ENCODE measurements around the gene BCL2.

DNA sequence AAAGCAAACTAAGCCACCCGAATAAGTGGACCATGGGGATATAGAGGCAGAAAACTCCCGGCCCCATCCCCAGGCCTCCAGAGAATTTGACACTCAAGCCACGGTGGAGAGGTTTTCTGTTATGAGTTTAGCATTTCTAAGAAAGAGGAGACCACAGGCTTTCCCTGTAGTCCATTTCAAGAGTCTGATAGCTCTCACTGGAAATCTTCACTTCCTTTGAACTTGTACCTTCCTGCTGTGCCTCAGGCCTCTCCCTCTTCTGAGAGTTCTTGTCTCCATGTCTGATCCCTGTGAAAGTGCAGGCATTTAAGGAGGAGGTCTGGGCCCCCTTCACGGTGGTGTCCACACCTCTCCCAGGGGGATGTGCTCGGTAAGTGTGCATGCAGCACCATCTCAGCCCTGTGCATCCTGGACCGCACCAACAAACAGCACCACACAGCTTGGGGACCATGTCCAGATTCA lies 113.7 kb downstream of the BCL2 start:
- TF ChIP-seq ZNF232 (CRISPR knock-in tag; IDR thresholded peaks at IDR 0.05) (no peak), CTCF (IDR thresholded peaks at IDR 0.05) (no peak), ZBTB21 (CRISPR knock-in tag; IDR thresholded peaks at IDR 0.05; ENCODE audit: borderline replicate concordance) (no peak), NR2C2 (CRISPR knock-in tag; IDR thresholded peaks at IDR 0.05) (no peak), ZNF121 (CRISPR knock-in tag; IDR thresholded peaks at IDR 0.05) (no peak), ZNF416 (CRISPR knock-in tag; IDR thresholded peaks at IDR 0.05) (no peak), SMAD4 (CRISPR knock-in tag; IDR thresholded peaks at IDR 0.05) (no peak), ELF4 (CRISPR knock-in tag; IDR thresholded peaks at IDR 0.05; ENCODE audit: low read depth) (no peak), NFYB (CRISPR knock-in tag; conservative IDR thresholded peaks at IDR 0.05; ENCODE audit: low read depth) (no peak)
- TF ChIP-seq, protein P1, sequence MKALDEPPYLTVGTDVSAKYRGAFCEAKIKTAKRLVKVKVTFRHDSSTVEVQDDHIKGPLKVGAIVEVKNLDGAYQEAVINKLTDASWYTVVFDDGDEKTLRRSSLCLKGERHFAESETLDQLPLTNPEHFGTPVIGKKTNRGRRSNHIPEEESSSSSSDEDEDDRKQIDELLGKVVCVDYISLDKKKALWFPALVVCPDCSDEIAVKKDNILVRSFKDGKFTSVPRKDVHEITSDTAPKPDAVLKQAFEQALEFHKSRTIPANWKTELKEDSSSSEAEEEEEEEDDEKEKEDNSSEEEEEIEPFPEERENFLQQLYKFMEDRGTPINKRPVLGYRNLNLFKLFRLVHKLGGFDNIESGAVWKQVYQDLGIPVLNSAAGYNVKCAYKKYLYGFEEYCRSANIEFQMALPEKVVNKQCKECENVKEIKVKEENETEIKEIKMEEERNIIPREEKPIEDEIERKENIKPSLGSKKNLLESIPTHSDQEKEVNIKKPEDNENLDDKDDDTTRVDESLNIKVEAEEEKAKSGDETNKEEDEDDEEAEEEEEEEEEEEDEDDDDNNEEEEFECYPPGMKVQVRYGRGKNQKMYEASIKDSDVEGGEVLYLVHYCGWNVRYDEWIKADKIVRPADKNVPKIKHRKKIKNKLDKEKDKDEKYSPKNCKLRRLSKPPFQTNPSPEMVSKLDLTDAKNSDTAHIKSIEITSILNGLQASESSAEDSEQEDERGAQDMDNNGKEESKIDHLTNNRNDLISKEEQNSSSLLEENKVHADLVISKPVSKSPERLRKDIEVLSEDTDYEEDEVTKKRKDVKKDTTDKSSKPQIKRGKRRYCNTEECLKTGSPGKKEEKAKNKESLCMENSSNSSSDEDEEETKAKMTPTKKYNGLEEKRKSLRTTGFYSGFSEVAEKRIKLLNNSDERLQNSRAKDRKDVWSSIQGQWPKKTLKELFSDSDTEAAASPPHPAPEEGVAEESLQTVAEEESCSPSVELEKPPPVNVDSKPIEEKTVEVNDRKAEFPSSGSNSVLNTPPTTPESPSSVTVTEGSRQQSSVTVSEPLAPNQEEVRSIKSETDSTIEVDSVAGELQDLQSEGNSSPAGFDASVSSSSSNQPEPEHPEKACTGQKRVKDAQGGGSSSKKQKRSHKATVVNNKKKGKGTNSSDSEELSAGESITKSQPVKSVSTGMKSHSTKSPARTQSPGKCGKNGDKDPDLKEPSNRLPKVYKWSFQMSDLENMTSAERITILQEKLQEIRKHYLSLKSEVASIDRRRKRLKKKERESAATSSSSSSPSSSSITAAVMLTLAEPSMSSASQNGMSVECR (CRISPR knock-in tag; IDR thresholded peaks at IDR 0.05; ENCODE audit: borderline replicate concordance), result no peak
- TF ChIP-seq, protein P2, sequence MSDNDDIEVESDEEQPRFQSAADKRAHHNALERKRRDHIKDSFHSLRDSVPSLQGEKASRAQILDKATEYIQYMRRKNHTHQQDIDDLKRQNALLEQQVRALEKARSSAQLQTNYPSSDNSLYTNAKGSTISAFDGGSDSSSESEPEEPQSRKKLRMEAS (CRISPR knock-in tag; IDR thresholded peaks at IDR 0.05), result no peak
- TF ChIP-seq, protein P3, sequence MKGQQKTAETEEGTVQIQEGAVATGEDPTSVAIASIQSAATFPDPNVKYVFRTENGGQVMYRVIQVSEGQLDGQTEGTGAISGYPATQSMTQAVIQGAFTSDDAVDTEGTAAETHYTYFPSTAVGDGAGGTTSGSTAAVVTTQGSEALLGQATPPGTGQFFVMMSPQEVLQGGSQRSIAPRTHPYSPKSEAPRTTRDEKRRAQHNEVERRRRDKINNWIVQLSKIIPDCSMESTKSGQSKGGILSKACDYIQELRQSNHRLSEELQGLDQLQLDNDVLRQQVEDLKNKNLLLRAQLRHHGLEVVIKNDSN (CRISPR knock-in tag; IDR thresholded peaks at IDR 0.05), result no peak
- TF ChIP-seq, protein P4, sequence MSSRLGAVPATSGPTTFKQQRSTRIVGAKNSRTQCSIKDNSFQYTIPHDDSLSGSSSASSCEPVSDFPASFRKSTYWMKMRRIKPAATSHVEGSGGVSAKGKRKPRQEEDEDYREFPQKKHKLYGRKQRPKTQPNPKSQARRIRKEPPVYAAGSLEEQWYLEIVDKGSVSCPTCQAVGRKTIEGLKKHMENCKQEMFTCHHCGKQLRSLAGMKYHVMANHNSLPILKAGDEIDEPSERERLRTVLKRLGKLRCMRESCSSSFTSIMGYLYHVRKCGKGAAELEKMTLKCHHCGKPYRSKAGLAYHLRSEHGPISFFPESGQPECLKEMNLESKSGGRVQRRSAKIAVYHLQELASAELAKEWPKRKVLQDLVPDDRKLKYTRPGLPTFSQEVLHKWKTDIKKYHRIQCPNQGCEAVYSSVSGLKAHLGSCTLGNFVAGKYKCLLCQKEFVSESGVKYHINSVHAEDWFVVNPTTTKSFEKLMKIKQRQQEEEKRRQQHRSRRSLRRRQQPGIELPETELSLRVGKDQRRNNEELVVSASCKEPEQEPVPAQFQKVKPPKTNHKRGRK (CRISPR knock-in tag; IDR thresholded peaks at IDR 0.05; ENCODE audit: borderline replicate concordance), result no peak
